Colon (tissue), 2 donors: Measurements from ENCODE around the gene NCOR2.

Experiments
- FAIRE-seq: peaks from 2 replicates; lab custom pipeline; 2012; peaks lifted over from hg19 to GRCh38; lab: Jason Lieb, UNC
- donor health status: control.
- donor health status: control.

NCOR2 gene

GRCh38 chr12:124543590-124544310 is 23.7 kb downstream of the NCOR2 start:
- FAIRE-seq = no peak

DNA sequence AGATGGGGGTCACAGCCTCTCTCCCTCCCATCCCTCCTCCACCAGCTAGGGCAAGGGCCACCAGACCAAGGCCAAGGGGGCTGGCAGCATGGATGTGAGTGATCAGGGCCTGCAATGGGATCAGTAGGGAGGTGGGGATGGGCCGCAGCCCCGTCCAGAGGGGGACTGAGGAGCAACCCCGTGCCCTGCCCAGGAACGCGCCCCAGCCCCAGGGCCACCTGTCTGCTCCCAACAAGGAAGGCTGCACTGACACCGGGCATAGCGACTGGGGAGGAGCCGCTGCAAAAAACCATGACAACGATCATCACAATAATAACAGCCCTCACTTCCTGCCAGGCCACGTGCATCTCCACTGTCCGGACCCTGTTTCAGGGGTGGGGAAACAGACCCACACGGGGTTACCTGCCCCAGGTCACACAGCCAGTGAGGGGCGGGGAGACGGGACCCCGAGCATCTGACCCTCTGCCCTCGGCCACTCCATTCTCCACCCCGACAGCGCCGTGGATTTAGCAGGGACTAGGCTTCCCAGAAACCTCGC is 24.3 kb downstream of the NCOR2 start:
- no peak for FAIRE-seq

GRCh38 chr12:124542021-124542949 is 25.1 kb downstream of the NCOR2 start:
- no peak for FAIRE-seq

DNA sequence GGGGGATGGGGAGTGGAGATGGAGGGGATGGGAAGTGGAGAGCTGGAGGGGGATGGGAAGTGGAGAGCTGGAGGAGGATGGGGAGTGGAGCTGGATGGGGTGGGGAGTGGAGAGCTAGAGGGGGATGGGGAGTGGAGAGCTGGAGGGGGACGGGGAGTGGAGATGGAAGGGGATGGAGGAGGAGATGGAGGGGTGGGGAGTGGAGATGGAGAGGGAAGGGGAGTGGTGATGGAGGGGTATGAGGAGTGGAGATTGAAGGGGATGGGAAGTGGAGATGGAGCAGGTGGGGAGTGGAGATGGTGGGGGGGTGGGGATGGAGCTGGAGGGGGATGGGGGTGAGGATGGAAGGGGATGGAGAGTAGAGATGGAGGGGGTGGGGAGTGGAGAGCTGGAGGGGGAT is 26.1 kb downstream of the NCOR2 start:
- no peak for FAIRE-seq

GRCh38 chr12:124539084-124540041 is 28.0 kb downstream of the NCOR2 start:
- no peak for FAIRE-seq

GRCh38 chr12:124538194-124539082 is 29.0 kb downstream of the NCOR2 start:
- no peak for FAIRE-seq

- no peak for FAIRE-seq
Measured at GRCh38 chr12:124537525-124538193, 29.8 kb downstream of the NCOR2 start.

DNA sequence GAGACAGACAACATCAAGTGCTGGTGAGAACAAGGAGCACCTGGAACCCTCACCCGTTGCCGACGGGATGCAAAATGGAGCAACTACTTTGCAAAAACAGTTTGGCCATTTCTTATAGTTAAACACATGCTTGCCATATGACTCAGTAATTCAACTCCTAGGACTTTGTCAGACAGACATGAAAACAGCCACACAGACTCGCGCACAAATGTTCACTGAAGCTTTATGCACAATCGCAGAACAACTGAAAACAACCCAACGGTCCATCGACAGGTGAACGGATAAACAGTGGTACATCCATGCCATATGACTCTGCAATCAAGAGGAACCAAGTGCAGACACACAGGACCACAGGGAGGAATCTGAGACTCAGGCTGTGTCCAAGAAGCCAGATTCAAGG is 30.8 kb downstream of the NCOR2 start:
- FAIRE-seq = no peak

DNA sequence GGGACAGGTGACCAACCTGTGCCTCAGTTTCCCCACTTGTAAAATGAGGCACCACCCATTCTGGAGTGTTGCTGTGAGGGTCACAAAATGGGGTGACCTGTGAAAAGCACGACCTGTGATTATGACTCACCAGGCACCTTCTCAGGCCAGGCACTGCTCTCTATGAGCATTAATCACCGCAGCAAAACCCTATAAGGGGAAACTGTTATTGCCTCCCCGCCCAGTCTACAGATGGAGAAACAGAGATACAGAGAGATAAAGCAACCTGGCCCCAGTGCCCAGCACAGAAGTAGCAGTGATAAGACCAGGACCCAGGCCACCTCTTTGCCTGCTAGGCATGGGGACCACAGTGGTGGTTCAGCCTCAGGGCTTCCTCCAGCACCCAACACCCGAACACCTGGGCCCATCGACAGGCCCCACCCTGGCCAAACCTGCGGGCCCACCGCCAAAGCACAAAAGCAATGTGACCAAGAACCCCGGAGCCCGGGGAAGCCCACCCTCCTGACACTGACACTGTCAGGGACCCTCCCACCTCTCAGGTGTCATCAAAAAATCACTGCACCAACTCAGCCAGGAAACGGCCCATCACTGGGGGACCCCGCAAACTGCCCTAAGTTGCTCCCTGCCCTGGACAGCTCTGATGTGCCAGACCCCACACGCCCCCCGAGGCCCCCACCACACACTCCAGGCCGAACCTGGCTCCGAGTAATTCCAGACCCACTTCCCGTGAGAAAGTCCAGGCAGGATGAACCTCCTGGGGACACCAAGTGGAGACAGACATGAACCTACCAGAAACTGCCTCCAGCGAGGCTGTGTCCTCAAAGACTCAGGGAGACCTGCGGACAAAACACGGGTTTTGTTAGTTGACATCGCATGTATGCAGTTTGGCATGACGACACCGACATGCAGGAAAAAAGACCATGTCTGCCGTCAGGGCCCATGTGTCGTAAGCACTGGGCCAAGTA is 32.4 kb downstream of the NCOR2 start:
- FAIRE-seq = no peak

DNA sequence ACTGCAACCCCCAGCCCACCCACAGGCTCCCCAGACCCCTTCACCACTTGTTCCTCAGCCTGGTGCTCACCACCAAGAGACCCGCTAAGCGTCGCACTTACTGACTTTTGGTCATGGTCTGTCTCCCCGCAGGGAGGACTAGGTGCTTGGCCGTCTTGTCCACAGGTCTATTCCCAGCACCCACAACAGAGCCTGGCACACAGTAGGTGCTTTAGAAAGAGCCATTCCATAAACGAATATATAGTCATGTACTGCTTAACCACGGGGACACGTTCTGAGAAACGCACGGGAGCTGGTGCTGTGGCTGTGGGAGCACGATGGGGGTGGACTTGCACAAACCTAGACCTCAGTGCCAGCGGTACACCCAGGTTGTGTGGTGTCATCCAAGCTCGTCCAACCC is 34.0 kb downstream of the NCOR2 start:
- no peak for FAIRE-seq

- FAIRE-seq = no peak
Measured at GRCh38 chr12:124532967-124533366, 34.4 kb downstream of the NCOR2 start.

GRCh38 chr12:124532331-124532750 is 35.1 kb downstream of the NCOR2 start:
- FAIRE-seq = no peak

- no peak for FAIRE-seq
Measured at GRCh38 chr12:124531906-124532305, 35.5 kb downstream of the NCOR2 start.

DNA sequence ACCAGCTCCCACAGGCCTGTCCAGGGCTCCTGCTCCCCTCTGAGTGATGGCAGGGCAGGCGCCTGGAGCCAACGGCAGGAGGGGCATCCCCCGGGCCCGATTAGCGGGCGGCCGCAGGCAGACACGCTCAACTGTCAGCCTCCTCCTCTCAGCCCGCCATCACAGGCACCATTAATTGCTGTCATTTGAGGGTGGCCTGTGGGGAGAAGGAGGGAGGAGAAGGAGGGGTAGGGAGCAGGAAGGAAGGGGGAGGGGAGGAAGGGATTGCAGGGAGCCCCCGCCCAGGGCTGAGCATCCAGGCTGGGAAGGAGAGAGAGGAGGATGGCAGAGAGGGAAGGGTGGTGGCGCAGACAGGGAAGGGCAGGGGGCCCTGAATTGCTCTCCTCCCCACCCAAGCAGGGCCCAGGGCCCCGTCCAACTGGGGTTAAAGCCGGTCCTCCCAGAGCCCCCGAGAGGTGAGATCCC is 36.1 kb downstream of the NCOR2 start:
- no peak for FAIRE-seq

GRCh38 chr12:124530637-124531263 is 36.7 kb downstream of the NCOR2 start:
- FAIRE-seq = no peak

GRCh38 chr12:124529565-124530276 is 37.7 kb downstream of the NCOR2 start:
- FAIRE-seq = no peak

GRCh38 chr12:124527861-124528561 is 39.4 kb downstream of the NCOR2 start:
- FAIRE-seq = no peak
